IMR-90 (cell line): ENCODE results near the gene SECTM1. TPM values are rescaled to one million over a fixed set of nuclear protein-coding genes. Genes with fewer than 3 reads are reported as not detected.

Experiments
- ATAC-seq: fragments of 200-7000 bp; cut with Tn5 transposase; 2 replicates; pipeline ENCODE4 v1.9.1; 2020; ENCODE audit warnings: low read depth, mild to moderate bottlenecking, moderate library complexity
- BruUV-seq: library from RNA; stranded (reverse); fragments of 400-500 nt; replicated peaks from 2 replicates; lab custom pipeline; 2021; lab: Mats Ljungman, UMichigan
- CTCF ChIA-PET: fragments of 300-600 bp; formaldehyde crosslinking; extraction: SDS; loops from one replicate; lab custom pipeline; 2021; ENCODE audit warnings: antibody characterized with exemption; lab: Yijun Ruan, JAX
- POLR2A ChIA-PET: fragments of 300-600 bp; sonication (Branson Sonifier 250); formaldehyde crosslinking; loops from one replicate; lab custom pipeline; 2022; ENCODE audit warnings: antibody characterized with exemption; ENCODE audit not compliant: unreplicated experiment; lab: Charles Lee
- DNase-seq: peaks from one replicate; pipeline ENCODE4 v3.0.0; 2013
- H2AFZ ChIP-seq: replicated peaks from 2 replicates; pipeline ENCODE3; 2013; ENCODE audit warnings: low read length, mild to moderate bottlenecking; ENCODE audit not compliant: poor library complexity
- H2AK5ac ChIP-seq: 2 replicates; pipeline ENCODE4 v1.6.1; 2013; ENCODE audit warnings: low read depth, low read length, inconsistent platforms
- H2AK9ac ChIP-seq: replicated peaks from 2 replicates; pipeline ENCODE3; 2013; ENCODE audit warnings: mild to moderate bottlenecking, low read depth, low read length, moderate library complexity; ENCODE audit not compliant: poor library complexity
- H2BK120ac ChIP-seq: 2 replicates; pipeline ENCODE4 v1.6.1; 2013; ENCODE audit warnings: low read depth, low read length, inconsistent platforms
- H2BK15ac ChIP-seq: 3 replicates; pipeline ENCODE4 v1.6.1; 2013; ENCODE audit warnings: low read depth, low read length, inconsistent platforms
- H2BK20ac ChIP-seq: 2 replicates; pipeline ENCODE4 v1.6.1; 2013; ENCODE audit warnings: low read depth, mild to moderate bottlenecking, inconsistent platforms, low read length, moderate library complexity
- H2BK5ac ChIP-seq: 2 replicates; pipeline ENCODE4 v1.6.1; 2013; ENCODE audit warnings: mild to moderate bottlenecking, low read depth, low read length, inconsistent platforms; ENCODE audit not compliant: poor library complexity, severe bottlenecking
- H3K14ac ChIP-seq: replicated peaks from 2 replicates; pipeline ENCODE4 v1.6.1; 2013; ENCODE audit warnings: low read depth, low read length, inconsistent platforms
- H3K18ac ChIP-seq: 2 replicates; pipeline ENCODE4 v1.6.1; 2013; ENCODE audit warnings: low read depth, low read length, control low read depth
- H3K23ac ChIP-seq: 2 replicates; pipeline ENCODE4 v1.6.1; 2013; ENCODE audit warnings: low read depth, low read length, inconsistent platforms
- H3K27ac ChIP-seq: 2 replicates; pipeline ENCODE4 v1.5.1; 2013; ENCODE audit warnings: mild to moderate bottlenecking, control low read depth, low read length; ENCODE audit not compliant: insufficient read depth
- H3K27me3 ChIP-seq: 2 replicates; pipeline ENCODE4 v1.6.1; 2013; ENCODE audit warnings: low read length; ENCODE audit not compliant: control insufficient read depth, insufficient read depth
- H3K36me3 ChIP-seq: 2 replicates; pipeline ENCODE4 v1.6.1; 2013; ENCODE audit warnings: low read length, mixed read lengths; ENCODE audit not compliant: control insufficient read depth, insufficient read depth
- H3K4ac ChIP-seq: 2 replicates; pipeline ENCODE4 v1.6.1; 2013; ENCODE audit warnings: low read depth, low read length, inconsistent platforms
- H3K4me1 ChIP-seq: 2 replicates; pipeline ENCODE4 v1.6.1; 2013; ENCODE audit warnings: low read length, mixed read lengths; ENCODE audit not compliant: control insufficient read depth, insufficient read depth
- H3K4me2 ChIP-seq: 2 replicates; pipeline ENCODE4 v1.6.1; 2013; ENCODE audit warnings: low read depth, mild to moderate bottlenecking, control low read depth, low read length, moderate library complexity
- H3K4me3 ChIP-seq: 2 replicates; pipeline ENCODE4 v1.5.1; 2013; ENCODE audit warnings: low read depth, mild to moderate bottlenecking, control low read depth, low read length, moderate library complexity; ENCODE audit not compliant: insufficient read depth
- H3K56ac ChIP-seq: 2 replicates; pipeline ENCODE4 v1.6.1; 2013; ENCODE audit warnings: low read length, inconsistent platforms; ENCODE audit not compliant: insufficient read depth; ENCODE audit errors: extremely low read depth
- H3K79me1 ChIP-seq, 2 experiments: 2 replicates each; pipeline ENCODE4 v1.6.1; 2013; ENCODE audit warnings: low read length in 2 of 2, inconsistent platforms in 1 of 2, low read depth in 1 of 2
- H3K9ac ChIP-seq: 2 replicates; pipeline ENCODE4 v1.6.1; 2013; ENCODE audit warnings: low read depth, low read length, control low read depth
- H3K9me1 ChIP-seq: 2 replicates; pipeline ENCODE4 v1.6.1; 2013; ENCODE audit warnings: low read length, inconsistent platforms; ENCODE audit not compliant: insufficient read depth
- H3K9me3 ChIP-seq: 2 replicates; pipeline ENCODE4 v1.6.1; 2013; ENCODE audit warnings: low read length; ENCODE audit not compliant: control insufficient read depth, insufficient read depth
- H4K20me1 ChIP-seq: 2 replicates; pipeline ENCODE4 v1.6.1; 2013; ENCODE audit warnings: low read length, inconsistent platforms; ENCODE audit not compliant: insufficient read depth
- H4K5ac ChIP-seq: 2 replicates; pipeline ENCODE4 v1.6.1; 2013; ENCODE audit warnings: mild to moderate bottlenecking, low read depth, low read length, control low read depth
- H4K8ac ChIP-seq, 2 experiments: 2 replicates each; pipeline ENCODE4 v1.6.1; 2013; ENCODE audit warnings: low read depth in 2 of 2, low read length in 2 of 2, control low read depth in 1 of 2, inconsistent platforms in 1 of 2
- H4K91ac ChIP-seq: 2 replicates; pipeline ENCODE4 v1.6.1; 2013; ENCODE audit warnings: low read depth, low read length, inconsistent platforms; ENCODE audit not compliant: insufficient read depth
- CEBPB ChIP-seq: IDR thresholded peaks from 2 replicates; pipeline ENCODE4 v1.6.1; 2012; ENCODE audit warnings: low read depth, low read length, improper control_type of control experiment
- CHD1 ChIP-seq: IDR thresholded peaks from 2 replicates; pipeline ENCODE4 v1.6.1; 2012; ENCODE audit warnings: low read depth, low read length, improper control_type of control experiment
- FOS ChIP-seq: fragments of 150-350 bp; IDR thresholded peaks from 2 replicates; pipeline ENCODE4 v1.6.1; 2016; ENCODE audit warnings: low read depth, low read length
- MAFK ChIP-seq: IDR thresholded peaks from 2 replicates; pipeline ENCODE4 v1.6.1; 2012; ENCODE audit warnings: low read depth, low read length, improper control_type of control experiment
- MAZ ChIP-seq: IDR thresholded peaks from 2 replicates; pipeline ENCODE4 v1.6.1; 2012; ENCODE audit warnings: low read depth, mild to moderate bottlenecking, low read length, improper control_type of control experiment, moderate library complexity, borderline replicate concordance
- MXI1 ChIP-seq: IDR thresholded peaks from 2 replicates; pipeline ENCODE4 v1.6.1; 2012; ENCODE audit warnings: low read depth, mild to moderate bottlenecking, low read length, moderate library complexity, borderline replicate concordance
- NFE2L2 ChIP-seq: fragments of 150-350 bp; IDR thresholded peaks from 2 replicates; pipeline ENCODE4 v1.6.1; 2016; ENCODE audit warnings: low read depth, mild to moderate bottlenecking, low read length
- RAD21 ChIP-seq: IDR thresholded peaks from 2 replicates; pipeline ENCODE4 v1.6.1; 2012; ENCODE audit warnings: low read length, improper control_type of control experiment
- RCOR1 ChIP-seq: IDR thresholded peaks from 2 replicates; pipeline ENCODE4 v1.6.1; 2012; ENCODE audit warnings: mild to moderate bottlenecking, low read length, improper control_type of control experiment; ENCODE audit not compliant: insufficient replicate concordance
- SMC3 ChIP-seq: fragments of 150-350 bp; IDR thresholded peaks from 2 replicates; pipeline ENCODE4 v1.6.1; 2016; ENCODE audit warnings: low read depth, mild to moderate bottlenecking, antibody characterized with exemption, low read length, moderate library complexity
- WGBS, 2 experiments: methylation state at CpG; one replicate each; pipeline versions ENCODE4 v1.1.5 to v1.1.7; 2013; ENCODE audit warnings: missing lambda C conversion rate in 2 of 2; ENCODE audit not compliant: insufficient read length in 1 of 2; ENCODE audit errors: extremely low coverage in 2 of 2; 5-methylcytosine and 5-hydroxymethylcytosine counted together
- dilution Hi-C: fragments of 300-500 bp; cut with HindIII; formaldehyde crosslinking; loops from one replicate; pipeline ENCODE4 v1.14.3; 2018; ENCODE audit warnings: low sequenced_read_pairs; ENCODE audit not compliant: unreplicated experiment
- in situ Hi-C: fragments of 300-500 bp; cut with MboI; formaldehyde crosslinking; loops from 3 replicates; pipeline ENCODE4 v1.14.3; 2019; ENCODE audit warnings: low sequenced_read_pairs, inconsistent platforms, mixed read lengths
- intact Hi-C: fragments of 100-400 bp; cut with micrococcal nuclease; formaldehyde crosslinking; loops from 2 replicates; pipeline ENCODE4 v1.10.0; 2022
- polyA plus RNA-seq, 3 experiments: library from polyadenylated mRNA; depleted of rRNA; stranded (reverse); fragments of >200 nt; gene quantifications; 2 replicates each; pipeline ENCODE4 v1.2.3, GENCODE V29; 2012; ENCODE audit warnings: low replicate concordance in 1 of 3
- total RNA-seq: library from RNA; depleted of rRNA; stranded (reverse); fragments of >200 nt; gene quantifications from 2 replicates; pipeline ENCODE4 v1.2.3, GENCODE V29; 2012

SECTM1 gene
- total and polyA plus RNA-seq, 2 of the 4 experiments (the other 2 are of a cell fraction), result 2.3 to 4.4 TPM

- WGBS, 2 experiments, result no CpG with 5 or more reads among the region's 2 CpGs
- Histone ChIP-seq H3K36me3 (no peaks in the 10 kb centered on the region), H2BK120ac (no peak overlapping the region), H3K14ac (no peak overlapping the region), H3K23ac (no peak overlapping the region), H3K4me2 (no peak overlapping the region), H3K9me3 (no peaks in the 10 kb centered on the region), H3K9me1 (no peaks in the 10 kb centered on the region), H2BK20ac (no peak overlapping the region), H3K4me3 (no peak overlapping the region), H4K8ac (no peak overlapping the region), H2BK5ac (no peak overlapping the region), H2AK9ac (no peak overlapping the region), H3K4ac (no peak overlapping the region), H2BK15ac (no peak overlapping the region), H3K56ac (no peak overlapping the region), H3K79me1 (no peaks in the 10 kb centered on the region), H3K9ac (no peak overlapping the region), H3K27ac (no peak overlapping the region), H2AK5ac (no peak overlapping the region), H3K4me1 (peaks cover 5% of the 10 kb centered on the region; the same call in 1 of the 2 replicates), H4K91ac (no peak overlapping the region), H2AFZ (no peak overlapping the region), H4K5ac (no peak overlapping the region), H3K27me3 (peaks cover 25% of the 10 kb centered on the region; the same call in 1 of the 2 replicates), H3K18ac (no peak overlapping the region), H4K20me1 (peaks cover 1% of the 10 kb centered on the region; the same call in 1 of the 2 replicates)
- ChIA-PET POLR2A (no interaction called here), CTCF (interaction anchor here (0.6 kb wide), 1 partner anchor 17 kb away, joined by 5 read pairs; no protein-coding TSS in a partner anchor)
- TF ChIP-seq MAZ, result no peak
- no peak for TF ChIP-seq MXI1
- no peak for TF ChIP-seq CEBPB
- TF ChIP-seq NFE2L2, result no peak
- no peak for TF ChIP-seq RAD21
- no peak for TF ChIP-seq CHD1
- TF ChIP-seq RCOR1, result no peak
- TF ChIP-seq SMC3, result no peak
- TF ChIP-seq MAFK, result no peak
- no peak for TF ChIP-seq FOS
- DNase-seq (no peak), ATAC-seq (no peak)
- intact Hi-C loops (no loop called here), in situ Hi-C loops (loop anchor here (10.0 kb wide), 2 partner anchors 197 to 417 kb away; no protein-coding TSS in a partner anchor), dilution Hi-C loops (no loop called here)
- BruUV-seq, result no TSS peak
These were observed 23.8 kb upstream of the SECTM1 start for GRCh38 chr17:82357394-82357793.
